Muscle of back (tissue), 11 donors: Measurements from ENCODE around the gene MMP14. TPM values are rescaled to one million over a fixed set of nuclear protein-coding genes. Genes with fewer than 3 reads are reported as not detected.

Experiments
- DNase-seq, 3 donors: peaks; one replicate each; pipeline versions ENCODE4 v3.0.0 to v3.0.0-alpha.2; 2013
- polyA plus RNA-seq, 10 donors: library from polyadenylated mRNA; unstranded; fragments of 120-200 nt; gene quantifications; one replicate each; pipeline ENCODE4 v1.2.1, GENCODE V29; 2013; ENCODE audit not compliant: insufficient read length in 10 of 10

The MMP14 gene
- polyA plus RNA-seq, 10 donors = 138 to 238 (median 186) TPM

DNA sequence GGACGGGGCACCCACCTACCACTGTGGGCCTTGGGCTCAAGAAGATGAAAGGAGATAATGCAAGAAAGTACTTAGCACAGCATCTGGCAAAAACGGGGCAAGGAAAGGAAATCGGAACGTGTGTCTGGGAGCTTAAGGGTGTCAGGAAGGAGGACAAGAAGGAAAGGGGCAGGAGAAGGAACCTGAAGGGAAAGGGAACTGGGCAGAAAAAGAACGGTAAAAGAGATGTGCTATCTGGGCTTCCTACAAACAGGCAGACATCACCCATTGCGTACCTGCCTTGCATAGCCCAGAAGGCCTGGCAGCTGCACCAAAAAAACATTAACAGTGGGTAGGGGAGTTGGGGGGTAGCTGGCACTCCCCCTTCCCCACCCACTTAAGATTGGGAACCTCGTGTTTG lies 45.7 kb downstream of the MMP14 start:
- DNase-seq = no peak

- DNase-seq = peak in 1 of 3 donors; percentile 44
Observed at GRCh38 chr14:22882529-22883172, 46.3 kb downstream of the MMP14 start.

- peak in 1 of 3 donors; percentile 47 for DNase-seq
Observed at GRCh38 chr14:22883173-22883976, 47.0 kb downstream of the MMP14 start, which contains the start of gene REM2. REM2 (plus strand) TSS chr14:22883222; CDS start chr14:22883288, 66 bp downstream.

DNA sequence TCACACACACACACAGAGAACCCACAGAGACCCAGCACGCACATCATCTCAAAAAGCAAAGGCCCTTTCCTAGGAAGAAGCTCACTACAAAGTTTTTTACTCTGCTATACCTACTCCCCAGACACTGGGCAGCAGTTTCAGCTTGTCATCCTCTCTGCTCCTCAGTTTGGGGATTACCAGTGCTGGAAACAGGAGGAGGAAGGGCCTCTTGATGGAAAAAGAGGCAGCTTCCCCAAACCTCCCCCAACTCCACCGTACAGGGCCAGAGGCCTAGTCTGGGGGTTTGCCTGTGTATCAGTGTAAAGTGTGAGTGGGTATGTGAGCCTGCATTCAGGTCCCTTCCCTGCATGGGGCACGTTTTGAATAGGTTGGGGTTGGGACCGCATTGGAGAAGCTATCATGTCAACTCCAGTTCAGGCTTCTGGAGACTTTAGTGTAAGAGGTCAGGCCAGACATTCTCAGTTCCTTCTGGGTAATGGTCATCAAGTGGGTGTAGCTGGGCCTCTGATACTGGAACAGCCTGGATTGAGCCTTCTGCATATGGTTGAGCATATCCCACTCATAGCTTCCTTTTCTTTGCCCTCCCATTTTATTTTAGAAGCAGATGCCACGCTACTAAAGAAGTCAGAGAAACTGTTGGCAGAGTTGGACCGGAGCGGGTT lies 47.8 kb downstream of the MMP14 start:
- DNase-seq = no peak

- no peak for DNase-seq
Observed at GRCh38 chr14:22884738-22885523, 48.5 kb downstream of the MMP14 start.

GRCh38 chr14:22885975-22886374 lies 49.6 kb downstream of the MMP14 start:
- no peak for DNase-seq

DNA sequence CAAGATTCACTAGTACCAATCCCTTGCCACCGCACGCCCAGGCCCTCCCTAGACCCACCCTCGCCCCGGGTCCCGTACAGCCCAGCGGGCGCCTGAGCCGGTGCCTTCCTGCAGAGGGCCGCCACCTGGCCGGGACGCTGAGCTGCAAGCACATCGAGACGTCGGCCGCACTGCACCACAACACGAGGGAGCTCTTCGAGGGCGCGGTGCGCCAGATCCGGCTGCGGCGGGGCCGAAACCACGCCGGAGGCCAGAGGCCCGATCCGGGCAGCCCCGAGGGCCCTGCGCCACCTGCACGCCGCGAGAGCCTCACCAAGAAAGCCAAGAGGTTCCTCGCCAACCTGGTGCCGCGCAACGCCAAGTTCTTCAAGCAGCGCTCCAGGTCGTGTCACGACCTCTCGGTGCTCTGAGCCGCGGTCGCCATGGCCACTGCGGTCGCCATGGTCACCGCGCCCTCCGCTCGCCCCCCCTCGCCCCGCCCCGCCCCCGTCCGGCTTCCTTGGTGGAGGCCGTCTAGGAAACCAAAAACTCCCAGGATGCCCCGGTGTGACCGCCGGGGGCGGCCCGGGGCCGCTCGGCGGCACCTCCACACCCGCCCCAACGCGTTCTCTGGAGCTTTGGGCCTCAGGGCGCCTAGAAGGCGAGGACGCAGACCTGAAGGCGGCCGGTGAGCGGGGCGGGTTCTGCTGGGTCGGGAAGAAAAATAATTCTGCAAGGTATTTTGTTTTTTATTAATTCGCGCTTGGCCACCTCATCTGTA lies 50.3 kb downstream of the MMP14 start:
- DNase-seq = peak in 2 of 3 donors; percentile 52 to 76

- peak in 2 of 3 donors; percentile 49 to 78 for DNase-seq
Observed at GRCh38 chr14:22887260-22887989, 51.0 kb downstream of the MMP14 start.

DNA sequence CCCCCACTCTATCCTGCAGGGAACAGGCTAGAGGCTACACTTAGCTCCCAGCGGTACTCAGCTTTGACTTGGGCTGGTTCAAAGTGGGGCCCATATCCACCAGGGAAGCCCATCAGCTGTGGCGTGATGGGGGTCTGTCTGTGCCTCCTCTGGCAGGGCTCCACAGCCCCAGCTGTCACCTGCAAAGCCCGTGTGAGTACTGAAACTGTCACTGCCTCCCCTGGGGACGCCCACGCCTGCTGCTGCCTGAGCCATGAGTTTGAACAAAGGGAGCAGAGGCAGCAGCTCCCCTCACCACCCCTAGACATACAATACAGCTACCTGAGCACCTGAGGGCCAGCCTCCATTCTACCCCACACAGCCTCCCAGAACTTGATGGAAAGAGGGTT lies 51.6 kb downstream of the MMP14 start:
- no peak for DNase-seq

DNA sequence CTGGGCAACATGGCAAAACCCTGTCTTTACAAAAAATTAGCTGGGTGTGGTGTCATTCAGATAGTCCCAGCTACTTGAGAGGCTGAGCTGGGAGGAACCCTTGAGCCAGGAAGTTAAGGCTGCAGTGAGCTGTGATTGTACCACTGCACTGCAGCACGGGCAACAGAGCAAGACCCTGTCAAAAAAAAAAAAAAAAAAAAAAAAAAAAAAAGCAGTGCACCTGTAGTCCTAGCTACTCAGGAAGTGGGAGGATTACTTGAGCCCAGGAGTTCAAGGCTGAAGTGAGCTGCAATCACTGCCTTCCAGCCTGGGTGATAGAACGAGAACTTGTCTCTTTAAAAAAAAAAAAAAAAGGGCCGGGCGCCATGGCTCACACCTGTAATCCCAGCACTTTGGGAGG lies 52.3 kb downstream of the MMP14 start:
- DNase-seq = no peak

GRCh38 chr14:22890416-22890815 lies 54.0 kb downstream of the MMP14 start:
- DNase-seq = no peak

- DNase-seq = no peak
Observed at GRCh38 chr14:22892488-22892887, 56.1 kb downstream of the MMP14 start.

DNA sequence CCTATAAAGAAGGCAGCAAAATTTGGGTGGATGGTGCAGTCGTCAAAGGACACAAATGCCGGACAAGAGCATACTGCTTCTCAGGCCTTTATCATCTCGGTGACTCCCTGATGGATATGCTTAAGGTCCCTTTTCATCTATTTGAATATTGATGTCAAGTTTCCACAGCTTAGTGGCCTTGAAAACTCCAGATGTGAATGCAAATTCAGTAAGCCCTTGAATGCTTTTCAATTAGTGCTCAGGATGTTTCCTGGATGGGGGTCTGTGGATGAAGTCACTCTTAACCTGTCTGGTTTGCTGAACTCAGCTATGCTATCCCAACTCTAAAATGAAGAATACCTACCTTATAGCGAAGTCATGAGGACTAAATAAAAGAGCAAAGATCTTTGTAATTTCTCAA lies 57.3 kb downstream of the MMP14 start:
- DNase-seq = no peak

GRCh38 chr14:22895402-22895801 lies 59.0 kb downstream of the MMP14 start:
- DNase-seq = no peak

- no peak for DNase-seq
Observed at GRCh38 chr14:22896356-22896755, 60.0 kb downstream of the MMP14 start.

- no peak for DNase-seq
Observed at GRCh38 chr14:22896760-22897159, 60.4 kb downstream of the MMP14 start.

DNA sequence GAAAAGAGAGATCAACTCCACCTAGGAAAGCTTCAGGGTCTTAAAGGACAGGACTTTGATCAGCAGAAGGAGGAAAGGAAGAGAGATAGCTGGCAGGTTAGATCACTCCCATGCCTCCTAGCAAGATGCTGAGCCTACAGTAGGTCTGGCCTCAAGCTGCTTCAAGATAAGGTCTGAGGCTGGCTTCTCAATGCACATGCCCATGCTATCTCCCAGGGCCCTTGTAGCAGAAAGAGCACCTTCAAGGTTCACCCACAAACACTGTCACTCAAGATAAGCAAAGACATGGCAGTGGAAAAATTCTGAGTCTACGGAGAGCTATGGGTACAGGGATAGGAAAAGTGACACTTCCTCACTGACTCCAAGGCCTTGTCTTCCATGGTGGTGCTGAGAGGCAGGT lies 61.0 kb downstream of the MMP14 start:
- DNase-seq = no peak
